ENCODE measurements around the gene ARHGAP5.
A peak's percentile ranks its signal among the peaks of the same experiment; 100 is the strongest.

ARHGAP5 gene

DNA sequence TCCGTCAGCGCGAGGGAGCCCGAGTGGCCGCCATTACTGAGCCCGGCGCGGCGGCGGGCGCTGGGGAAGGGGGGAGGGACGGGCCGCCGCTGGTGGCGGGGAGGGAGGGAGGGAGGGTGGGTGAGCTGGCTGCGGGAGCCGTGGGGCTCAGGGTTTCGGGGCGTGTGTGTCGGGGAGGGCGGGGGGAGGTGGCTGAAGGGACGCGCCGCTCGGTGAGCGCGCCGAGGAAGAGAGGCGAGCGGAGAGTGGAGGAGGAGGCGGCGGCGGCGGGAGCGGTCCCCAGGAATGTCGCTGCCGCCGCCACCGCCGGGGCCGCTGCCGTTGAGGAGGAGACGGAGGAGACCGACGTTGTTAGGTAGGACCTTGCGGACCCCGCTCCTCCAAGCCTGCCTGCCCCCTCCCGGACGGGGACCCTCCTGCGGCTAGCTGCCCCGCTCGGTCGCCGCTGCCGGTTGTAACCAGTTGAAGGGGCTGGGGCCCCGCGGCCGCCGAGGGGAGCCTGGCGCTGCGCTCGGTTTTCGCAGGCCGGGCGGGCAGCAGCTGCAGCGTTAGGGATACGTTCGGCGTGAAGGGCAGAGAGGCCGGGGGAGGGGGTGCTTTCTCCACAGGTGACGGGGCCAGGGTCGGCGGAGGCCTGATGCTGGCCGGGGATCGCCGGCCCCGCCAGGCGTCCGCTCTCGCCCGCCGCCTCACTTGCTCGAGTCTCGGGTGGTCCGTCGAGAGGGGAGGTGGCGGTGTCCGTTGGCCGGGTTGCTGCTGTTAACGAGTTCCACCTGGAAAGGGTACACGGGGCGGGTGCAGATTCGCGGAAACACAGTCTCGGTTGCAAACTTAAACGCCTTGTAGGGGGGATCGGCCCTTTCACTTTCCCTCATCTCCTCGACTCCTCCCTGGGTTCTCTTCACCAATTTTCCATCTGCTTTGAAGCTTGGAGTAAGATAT, at the start of gene ARHGAP5:
Gene ARHGAP5, plus strand, starts transcription at position 224 of the 942 bp plus-strand sequence. CDS start 13,366 bp downstream, outside the sequence.
- peak within 1 kb of the TSS; percentile 78 to 88 for H3K4me3 ChIP-seq (replicated peaks in 1 of 2; ENCODE audit: low read depth in 2 of 2, low read length in 2 of 2)
- TF ChIP-seq, protein P1, sequence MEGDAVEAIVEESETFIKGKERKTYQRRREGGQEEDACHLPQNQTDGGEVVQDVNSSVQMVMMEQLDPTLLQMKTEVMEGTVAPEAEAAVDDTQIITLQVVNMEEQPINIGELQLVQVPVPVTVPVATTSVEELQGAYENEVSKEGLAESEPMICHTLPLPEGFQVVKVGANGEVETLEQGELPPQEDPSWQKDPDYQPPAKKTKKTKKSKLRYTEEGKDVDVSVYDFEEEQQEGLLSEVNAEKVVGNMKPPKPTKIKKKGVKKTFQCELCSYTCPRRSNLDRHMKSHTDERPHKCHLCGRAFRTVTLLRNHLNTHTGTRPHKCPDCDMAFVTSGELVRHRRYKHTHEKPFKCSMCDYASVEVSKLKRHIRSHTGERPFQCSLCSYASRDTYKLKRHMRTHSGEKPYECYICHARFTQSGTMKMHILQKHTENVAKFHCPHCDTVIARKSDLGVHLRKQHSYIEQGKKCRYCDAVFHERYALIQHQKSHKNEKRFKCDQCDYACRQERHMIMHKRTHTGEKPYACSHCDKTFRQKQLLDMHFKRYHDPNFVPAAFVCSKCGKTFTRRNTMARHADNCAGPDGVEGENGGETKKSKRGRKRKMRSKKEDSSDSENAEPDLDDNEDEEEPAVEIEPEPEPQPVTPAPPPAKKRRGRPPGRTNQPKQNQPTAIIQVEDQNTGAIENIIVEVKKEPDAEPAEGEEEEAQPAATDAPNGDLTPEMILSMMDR (IDR thresholded peaks at IDR 0.05; ENCODE audit: low read depth, low read length), result no peak
- DNase-seq (ENCODE audit: low read depth in 2 of 2), result peak; percentile 33

DNA sequence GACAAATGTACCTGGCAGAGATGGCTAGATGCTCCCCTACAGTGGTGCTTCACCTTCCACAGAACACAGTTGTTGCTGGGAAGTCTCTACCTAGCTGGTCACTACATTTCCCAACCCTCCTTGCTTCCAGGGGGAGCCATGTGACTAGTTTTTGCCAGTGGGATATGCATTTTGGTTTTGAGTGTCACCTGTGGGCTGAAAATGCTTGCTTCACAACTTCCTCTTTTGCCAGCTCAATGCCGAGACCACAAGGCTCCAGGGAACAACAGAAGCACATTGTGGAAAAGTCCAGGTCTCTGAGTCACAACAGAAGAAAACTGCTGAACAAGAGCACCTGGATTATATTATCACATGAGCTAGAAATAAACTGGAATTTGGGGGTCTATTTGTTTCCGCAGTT, 48.5 kb upstream of the ARHGAP5 start:
- TF ChIP-seq, protein P1 (IDR thresholded peaks at IDR 0.05; ENCODE audit: low read depth, low read length), result no peak
- no peak overlapping the region for H3K4me3 ChIP-seq (replicated peaks in 1 of 2; ENCODE audit: low read depth in 2 of 2, low read length in 2 of 2)
- peak in 1 of 2 donors; percentile 61 for DNase-seq (ENCODE audit: low read depth in 2 of 2)

GRCh38 chr14:32033543-32033942, 43.6 kb upstream of the ARHGAP5 start:
- TF ChIP-seq, protein P1 (IDR thresholded peaks at IDR 0.05; ENCODE audit: low read depth, low read length), result no peak
- DNase-seq (ENCODE audit: low read depth in 2 of 2), result no peak
- no peak overlapping the region for H3K4me3 ChIP-seq (replicated peaks in 1 of 2; ENCODE audit: low read depth in 2 of 2, low read length in 2 of 2)

DNA sequence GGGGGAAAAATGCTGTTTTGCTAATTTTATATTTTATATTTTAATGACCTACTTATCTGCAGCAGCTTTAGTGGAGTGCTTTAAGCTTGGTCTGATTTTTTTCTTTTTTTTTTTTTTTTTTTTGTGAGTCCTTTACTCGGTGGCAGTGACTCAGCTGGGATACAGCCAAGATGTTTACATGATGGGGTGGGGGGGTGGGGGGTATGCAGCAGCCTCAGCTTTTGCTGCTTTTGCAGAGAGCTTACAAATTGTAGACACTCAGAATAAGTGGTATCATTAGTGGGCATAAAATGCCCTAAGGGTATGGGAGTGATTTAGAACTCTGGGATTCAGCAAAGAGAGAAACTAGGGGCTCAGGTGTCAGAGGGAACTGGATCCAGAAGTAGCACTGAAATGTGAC, 38.2 kb upstream of the ARHGAP5 start:
- TF ChIP-seq, protein P1 (IDR thresholded peaks at IDR 0.05; ENCODE audit: low read depth, low read length), result no peak
- no peak for DNase-seq (ENCODE audit: low read depth in 2 of 2)
- H3K4me3 ChIP-seq (replicated peaks in 1 of 2; ENCODE audit: low read depth in 2 of 2, low read length in 2 of 2), result no peak overlapping the region

DNA sequence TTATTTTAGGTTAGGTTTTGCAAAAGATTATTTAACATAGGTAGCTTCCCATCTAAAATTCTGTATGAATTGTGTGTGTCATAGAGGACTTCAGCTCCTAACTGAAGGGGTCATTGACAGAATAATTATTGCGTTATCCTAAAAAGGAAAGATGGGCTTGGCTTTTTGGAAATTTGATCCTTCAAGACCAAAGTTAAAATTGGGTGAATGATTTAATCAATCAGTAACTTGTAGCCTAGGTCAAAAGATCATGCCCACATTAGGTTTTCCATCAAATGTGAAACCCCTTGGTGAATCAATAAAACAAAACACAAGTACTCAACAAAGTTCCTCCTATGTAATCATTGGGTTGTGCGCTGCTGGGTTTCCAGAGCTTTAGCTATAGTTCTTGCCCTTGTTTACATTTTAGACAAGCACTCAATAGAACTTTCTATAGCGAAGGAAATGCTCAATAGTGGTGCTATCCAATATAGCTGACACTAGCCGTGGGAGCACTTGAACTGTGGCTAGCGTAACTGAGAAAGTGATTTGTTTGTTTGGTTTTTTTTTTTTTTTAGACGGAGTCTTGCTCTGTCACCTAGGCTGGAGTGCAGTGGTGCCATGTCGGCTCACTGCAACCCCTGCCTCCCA, 37.6 kb upstream of the ARHGAP5 start:
- DNase-seq (ENCODE audit: low read depth in 2 of 2), result no peak
- H3K4me3 ChIP-seq (replicated peaks in 1 of 2; ENCODE audit: low read depth in 2 of 2, low read length in 2 of 2), result no peak overlapping the region
- TF ChIP-seq, protein P1 (IDR thresholded peaks at IDR 0.05; ENCODE audit: low read depth, low read length), result no peak

DNA sequence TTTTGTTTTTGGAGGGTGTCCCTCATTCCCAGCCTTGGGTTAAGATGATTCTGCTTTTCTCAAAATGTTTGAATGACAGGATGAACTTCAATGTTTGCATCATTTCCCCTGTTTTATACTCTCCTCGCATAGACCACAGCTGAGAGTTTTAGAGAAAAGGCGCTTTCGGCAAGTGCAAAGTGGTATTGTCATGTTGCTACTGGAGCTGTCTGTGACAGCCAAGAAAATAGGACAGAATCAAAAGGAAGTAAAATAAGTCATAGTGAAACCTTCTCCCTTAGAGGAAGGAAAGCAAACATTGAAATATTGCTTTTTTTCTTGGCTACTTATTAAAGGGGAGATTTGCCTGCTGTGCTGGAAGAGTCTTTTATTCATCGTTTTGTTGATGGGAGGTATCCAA, 33.5 kb upstream of the ARHGAP5 start:
- no peak for DNase-seq (ENCODE audit: low read depth in 2 of 2)
- TF ChIP-seq, protein P1 (IDR thresholded peaks at IDR 0.05; ENCODE audit: low read depth, low read length), result no peak
- H3K4me3 ChIP-seq (replicated peaks in 1 of 2; ENCODE audit: low read depth in 2 of 2, low read length in 2 of 2), result no peak overlapping the region
